A549 treated with AZD2906 at 1 μM for 4 hours (cell line): ENCODE data around the gene THRAP3. TPM values are rescaled to one million over a fixed set of nuclear protein-coding genes. Genes with fewer than 3 reads are reported as not detected.

ENCODE experiments used
- total RNA-seq: library from RNA; stranded (reverse); fragments of 200-300 nt; extraction: Qiagen RNA extraction; gene quantifications from 5 replicates; pipeline ENCODE4 v1.2.3, GENCODE V29; 2022

The THRAP3 gene, protein sequence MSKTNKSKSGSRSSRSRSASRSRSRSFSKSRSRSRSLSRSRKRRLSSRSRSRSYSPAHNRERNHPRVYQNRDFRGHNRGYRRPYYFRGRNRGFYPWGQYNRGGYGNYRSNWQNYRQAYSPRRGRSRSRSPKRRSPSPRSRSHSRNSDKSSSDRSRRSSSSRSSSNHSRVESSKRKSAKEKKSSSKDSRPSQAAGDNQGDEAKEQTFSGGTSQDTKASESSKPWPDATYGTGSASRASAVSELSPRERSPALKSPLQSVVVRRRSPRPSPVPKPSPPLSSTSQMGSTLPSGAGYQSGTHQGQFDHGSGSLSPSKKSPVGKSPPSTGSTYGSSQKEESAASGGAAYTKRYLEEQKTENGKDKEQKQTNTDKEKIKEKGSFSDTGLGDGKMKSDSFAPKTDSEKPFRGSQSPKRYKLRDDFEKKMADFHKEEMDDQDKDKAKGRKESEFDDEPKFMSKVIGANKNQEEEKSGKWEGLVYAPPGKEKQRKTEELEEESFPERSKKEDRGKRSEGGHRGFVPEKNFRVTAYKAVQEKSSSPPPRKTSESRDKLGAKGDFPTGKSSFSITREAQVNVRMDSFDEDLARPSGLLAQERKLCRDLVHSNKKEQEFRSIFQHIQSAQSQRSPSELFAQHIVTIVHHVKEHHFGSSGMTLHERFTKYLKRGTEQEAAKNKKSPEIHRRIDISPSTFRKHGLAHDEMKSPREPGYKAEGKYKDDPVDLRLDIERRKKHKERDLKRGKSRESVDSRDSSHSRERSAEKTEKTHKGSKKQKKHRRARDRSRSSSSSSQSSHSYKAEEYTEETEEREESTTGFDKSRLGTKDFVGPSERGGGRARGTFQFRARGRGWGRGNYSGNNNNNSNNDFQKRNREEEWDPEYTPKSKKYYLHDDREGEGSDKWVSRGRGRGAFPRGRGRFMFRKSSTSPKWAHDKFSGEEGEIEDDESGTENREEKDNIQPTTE
- 63.9 to 88.8 TPM (median 69.6 TPM) in 5 replicates for total RNA-seq

DNA sequence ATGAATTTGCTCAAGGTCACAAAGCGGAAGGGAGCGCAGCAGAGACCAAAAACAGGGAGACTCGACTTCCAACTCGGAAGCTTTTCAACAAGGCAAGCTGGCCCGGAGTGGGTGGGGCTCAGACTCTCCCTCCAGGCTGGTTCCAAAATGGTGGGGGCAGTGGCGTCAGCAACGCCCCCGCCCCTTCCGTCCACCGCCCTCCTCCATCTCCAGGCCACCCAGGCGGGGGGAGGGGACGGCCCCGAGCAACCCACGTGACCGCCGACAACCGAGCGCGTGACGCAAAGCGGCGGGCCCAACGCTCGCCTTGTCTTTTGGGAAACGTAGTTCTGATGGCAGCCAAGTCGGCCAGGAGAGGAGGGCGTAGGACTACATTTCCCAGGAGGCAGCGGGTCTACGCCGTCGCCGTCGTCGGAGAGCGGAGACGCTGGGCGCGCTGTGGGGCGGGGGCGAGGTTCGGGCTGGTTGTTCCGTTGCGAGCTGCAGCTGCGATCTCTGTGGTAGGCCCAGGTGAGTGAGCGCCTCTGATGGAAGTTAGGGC is at the start of gene THRAP3:
TSS of gene THRAP3 (plus strand) at position 448 of the 541 bp plus-strand sequence. CDS start 58,121 bp downstream, outside the sequence.

DNA sequence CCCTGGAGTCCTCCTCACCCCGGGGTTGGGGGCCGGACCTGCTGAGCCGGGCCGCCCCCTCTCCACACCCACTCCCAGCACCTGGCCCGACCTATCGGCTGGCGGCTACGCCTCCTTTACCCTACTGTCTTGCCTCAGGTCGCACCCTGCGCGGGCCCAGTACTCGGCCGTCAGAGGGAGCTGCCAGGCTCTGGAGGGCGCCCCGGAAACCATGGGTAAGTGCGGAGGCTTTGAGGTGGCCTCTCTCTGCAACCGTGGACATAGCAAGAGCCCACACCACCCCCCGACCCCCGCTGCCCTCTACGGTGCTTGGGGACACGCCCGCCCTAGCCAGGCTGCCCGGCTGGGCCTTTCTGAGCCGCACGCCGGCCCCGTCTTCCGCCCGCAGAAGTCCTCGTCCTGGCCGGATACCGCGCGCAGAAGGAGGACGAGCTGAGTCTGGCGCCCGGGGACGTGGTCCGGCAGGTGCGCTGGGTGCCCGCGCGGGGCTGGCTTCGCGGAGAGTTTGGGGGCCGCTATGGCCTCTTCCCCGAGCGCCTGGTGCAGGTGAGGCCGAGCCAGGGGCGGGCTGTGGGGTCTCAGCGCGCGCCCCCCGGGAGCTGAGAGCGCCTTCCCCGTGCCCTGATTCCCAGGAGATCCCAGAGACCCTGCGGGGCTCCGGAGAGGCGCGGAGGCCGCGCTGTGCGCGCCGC is 82.1 kb downstream of the THRAP3 start, which contains the start of gene SH3D21:
TSS of gene SH3D21 (plus strand) at position 159 of the 692 bp plus-strand sequence. CDS start at position 212, 53 bp downstream.

DNA sequence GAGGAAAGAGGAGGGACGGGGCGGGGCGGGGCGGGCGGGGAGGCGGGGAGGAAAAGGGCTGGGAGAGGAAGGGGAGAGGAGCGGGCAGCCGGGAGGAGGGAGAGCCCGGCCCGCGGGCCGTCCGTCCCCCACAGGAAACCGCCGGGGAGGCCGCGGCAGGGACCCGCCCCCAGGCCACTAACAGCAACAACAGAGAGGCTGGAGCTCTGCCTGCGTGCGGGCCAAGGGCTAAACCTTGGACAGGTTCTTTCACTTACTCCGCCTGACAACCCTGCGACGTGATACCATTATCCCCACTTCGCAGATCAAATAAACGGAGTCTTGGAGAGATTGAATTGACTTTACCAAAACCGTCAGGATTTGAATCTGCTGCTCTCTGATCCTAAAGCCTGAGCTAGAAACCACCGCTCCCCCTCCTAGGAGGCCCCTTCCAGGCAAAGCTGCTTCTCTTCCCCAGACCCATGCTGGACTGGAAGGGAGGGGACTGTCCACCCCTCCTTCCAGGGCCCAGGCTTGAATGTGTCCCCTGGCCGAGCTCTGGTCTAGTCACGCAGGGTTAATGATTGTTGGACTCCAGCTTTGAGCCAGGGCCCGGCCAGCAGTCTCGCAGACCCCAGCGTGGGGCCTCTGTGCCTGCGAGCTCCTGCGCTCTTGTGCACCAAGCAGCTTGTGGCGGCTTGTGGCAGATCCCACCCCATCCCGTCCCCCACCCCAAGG is 99.6 kb downstream of the THRAP3 start, which contains the start of gene EVA1B:
TSS of gene EVA1B (minus strand) at position 10 of the 717 bp plus-strand sequence. CDS start 608 bp downstream, outside the sequence.

Other genes starting within 250 kb of the THRAP3 start
- gene TEKT2, start 140.3 kb upstream of the THRAP3 start, total RNA-seq = 0.09 TPM in 1 of 5 replicates, not detected in the others
- 24.8 to 34.2 TPM (median 30.3 TPM) in 5 replicates for gene ADPRS, start 135.6 kb upstream of the THRAP3 start, total RNA-seq
- 0.08 to 0.17 TPM (median 0.11 TPM) in 5 replicates for gene COL8A2, start 99.2 kb upstream of the THRAP3 start, total RNA-seq
- 80.4 to 90.8 TPM (median 82.6 TPM) in 5 replicates for gene TRAPPC3, start 75.0 kb upstream of the THRAP3 start, total RNA-seq
- 210 to 248 TPM (median 238 TPM) in 5 replicates for gene MAP7D1, start 68.3 kb upstream of the THRAP3 start, total RNA-seq
- gene SH3D21, start 81.9 kb downstream of the THRAP3 start, total RNA-seq = 2.0 to 3.4 TPM (median 2.6 TPM) in 5 replicates
- gene EVA1B, start 99.2 kb downstream of the THRAP3 start, total RNA-seq = 10.7 to 26.0 TPM (median 24.6 TPM) in 5 replicates
- 9.7 to 10.3 TPM (median 10.0 TPM) in 5 replicates for gene STK40, start 161.5 kb downstream of the THRAP3 start, total RNA-seq
- 31.2 to 43.7 TPM (median 43.0 TPM) in 5 replicates for gene LSM10, start 173.5 kb downstream of the THRAP3 start, total RNA-seq
- gene OSCP1, start 226.0 kb downstream of the THRAP3 start, total RNA-seq = 5.8 to 7.4 TPM (median 6.3 TPM) in 5 replicates
- gene MRPS15, start 239.9 kb downstream of the THRAP3 start, total RNA-seq = 68.4 to 87.2 TPM (median 80.7 TPM) in 5 replicates